Measurements from ENCODE around the gene ADAM17.

GRCh38 chr2:9518163-9518562 lies 37.5 kb downstream of the ADAM17 start:
- TF ChIP-seq CTCF (IDR thresholded peaks at IDR 0.05; ENCODE audit: low read length): no peak
- TF ChIP-seq EZH2 (optimal IDR thresholded peaks at IDR 0.05; ENCODE audit: low read depth, low read length): no peak
- TF ChIP-seq EZH2phosphoT487 (IDR thresholded peaks at IDR 0.05; ENCODE audit: low read length): no peak

Data from MM.1S (cell line).